Activated CD4-positive, alpha-beta T cell treated with anti-CD3 and anti-CD28 coated beads for 48 hours (primary cell): ENCODE measurements around the gene CLIC3.

ENCODE experiments used
- DNase-seq: peaks from one replicate; pipeline ENCODE4 v3.0.0-alpha.2; 2020

CLIC3 gene

DNA sequence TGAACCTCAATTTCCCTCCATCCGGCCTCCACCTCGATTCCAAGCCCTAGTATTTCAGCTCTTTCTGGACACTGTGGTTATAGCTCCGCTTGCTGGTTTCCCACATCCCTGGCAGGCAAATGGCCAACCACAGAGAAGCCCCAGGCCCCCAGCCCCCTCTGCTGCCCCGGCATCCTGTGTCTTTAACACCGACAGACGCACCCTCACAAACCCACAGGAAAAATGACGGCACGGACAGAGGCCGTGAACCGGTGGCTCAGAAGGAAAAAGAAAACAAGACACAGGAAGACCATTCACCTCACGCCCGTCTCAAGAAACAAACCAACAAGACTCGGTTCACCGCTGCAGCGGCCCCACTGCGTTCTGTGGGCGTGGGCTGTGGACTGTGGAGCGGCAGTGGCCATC, 1.5 kb upstream of the CLIC3 start:
- DNase-seq, result no peak

DNA sequence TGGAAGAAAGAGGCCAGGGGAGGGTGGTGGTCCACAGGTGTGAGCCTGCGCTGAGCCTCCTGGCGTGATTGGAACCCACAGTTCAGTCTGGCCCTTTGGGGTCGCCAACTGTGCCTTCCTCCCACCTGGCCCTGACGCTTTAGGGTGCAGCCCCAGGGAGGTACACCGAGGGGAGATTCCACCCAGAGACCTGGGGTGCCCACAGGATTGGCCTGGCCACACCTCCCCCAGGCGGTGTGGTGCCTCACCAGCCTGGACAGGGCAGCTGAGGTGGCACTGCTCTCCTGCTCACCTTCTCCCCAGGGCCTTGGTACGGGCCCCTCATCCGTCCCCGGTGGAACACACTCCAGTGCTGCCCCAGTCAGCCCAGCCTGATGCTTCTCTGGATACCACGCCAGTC, 1.0 kb upstream of the CLIC3 start:
- DNase-seq, result no peak

DNA sequence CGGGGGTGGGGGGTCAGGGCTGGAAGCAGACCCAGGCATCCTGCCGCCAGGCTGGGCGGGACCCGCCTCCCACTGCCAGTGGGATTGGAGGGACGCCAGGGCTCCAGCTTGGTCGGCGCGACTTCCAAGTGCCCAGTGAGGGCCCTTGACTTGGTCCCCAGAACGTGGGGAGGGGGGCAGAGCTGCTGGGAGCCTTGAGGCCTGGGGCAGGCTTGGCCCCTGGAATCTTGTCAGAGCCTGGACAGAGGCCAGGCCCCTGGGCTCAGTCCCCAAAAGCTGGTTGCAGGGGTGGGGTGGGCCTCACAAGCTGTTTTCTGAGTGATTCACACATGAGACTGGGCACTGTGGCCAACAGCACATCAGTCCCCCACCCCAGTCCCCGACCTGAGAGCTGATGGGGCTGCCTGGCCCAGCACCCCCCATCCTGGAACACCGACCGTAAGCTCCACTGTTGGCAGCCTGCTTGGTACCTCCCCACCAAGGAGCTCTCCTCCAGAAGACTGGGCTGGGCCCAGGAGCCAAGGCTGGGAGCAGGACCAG, 526 bp downstream of the CLIC3 start:
- no peak for DNase-seq

DNA sequence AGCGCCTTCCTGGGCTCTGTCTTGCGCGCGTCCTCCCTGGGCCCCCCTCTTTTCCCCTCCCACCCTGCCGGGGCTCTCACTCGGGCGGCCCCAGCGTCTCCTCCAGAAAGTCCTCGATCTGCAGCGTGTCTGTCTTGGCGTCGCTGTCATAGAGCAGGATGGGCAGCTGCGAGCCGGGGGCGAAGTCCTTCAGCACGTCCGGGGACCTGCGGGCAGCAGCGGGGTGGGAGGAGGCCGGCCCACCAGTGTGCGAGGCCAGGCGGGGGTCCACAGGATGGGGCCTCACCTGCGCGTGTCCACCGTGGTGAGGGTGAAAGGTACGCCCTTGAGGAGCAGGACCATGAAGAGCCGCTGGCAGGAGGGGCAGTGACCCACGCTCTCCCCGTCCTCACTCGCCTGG, 1.0 kb downstream of the CLIC3 start:
- no peak for DNase-seq

DNA sequence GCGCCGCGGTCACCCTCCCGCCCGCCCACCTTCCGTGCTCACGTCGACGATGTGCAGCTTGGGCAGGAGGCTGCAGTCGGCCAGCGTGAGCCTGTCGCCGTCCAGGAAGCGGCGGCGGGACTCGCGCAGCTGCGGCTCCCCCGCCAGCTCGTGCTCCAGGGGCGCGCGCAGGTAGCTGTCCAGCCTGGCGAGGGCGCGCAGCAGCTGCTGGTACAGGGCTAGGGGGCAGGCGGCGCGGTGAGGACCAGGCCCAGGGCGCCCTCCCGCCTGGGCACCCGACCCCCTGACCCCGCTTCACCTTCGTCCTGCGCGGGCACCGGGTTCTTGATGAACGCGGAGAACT, 1.5 kb downstream of the CLIC3 start:
- DNase-seq, result no peak

DNA sequence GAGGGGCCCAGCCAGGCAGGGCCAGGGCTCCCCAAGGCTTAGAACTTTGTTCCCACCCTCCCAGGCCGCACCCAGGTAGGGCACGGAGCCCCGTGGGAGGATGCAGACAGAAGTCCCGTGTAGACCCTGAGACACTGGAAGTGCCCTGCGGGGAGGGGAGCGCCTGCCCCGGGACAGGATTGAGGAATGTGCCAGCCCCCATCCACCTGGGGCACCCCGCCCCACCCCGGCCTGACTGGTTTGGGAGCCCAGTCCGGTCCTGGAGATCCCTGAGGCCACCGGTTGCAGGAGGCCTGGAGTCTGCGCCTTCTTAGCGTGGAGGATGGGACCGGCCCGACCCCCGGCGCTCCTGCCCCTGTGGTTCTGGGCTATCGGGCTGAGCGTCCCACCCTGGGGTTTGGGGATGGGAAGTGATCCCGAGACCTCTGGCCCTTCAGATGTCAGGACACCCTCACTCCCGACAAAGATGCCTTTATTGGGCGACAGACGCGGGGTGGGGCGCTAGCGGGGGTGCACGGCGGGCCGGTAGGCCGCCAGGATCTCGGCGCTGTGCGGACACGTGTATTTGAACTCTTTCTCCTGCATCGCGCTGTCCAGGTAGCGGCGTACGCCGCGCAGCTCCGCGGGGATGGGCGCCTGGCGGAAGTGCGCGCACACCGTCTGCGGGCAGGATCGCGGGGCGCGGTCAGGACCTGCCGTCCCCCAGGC, 2.0 kb downstream of the CLIC3 start:
- DNase-seq, result no peak

DNA sequence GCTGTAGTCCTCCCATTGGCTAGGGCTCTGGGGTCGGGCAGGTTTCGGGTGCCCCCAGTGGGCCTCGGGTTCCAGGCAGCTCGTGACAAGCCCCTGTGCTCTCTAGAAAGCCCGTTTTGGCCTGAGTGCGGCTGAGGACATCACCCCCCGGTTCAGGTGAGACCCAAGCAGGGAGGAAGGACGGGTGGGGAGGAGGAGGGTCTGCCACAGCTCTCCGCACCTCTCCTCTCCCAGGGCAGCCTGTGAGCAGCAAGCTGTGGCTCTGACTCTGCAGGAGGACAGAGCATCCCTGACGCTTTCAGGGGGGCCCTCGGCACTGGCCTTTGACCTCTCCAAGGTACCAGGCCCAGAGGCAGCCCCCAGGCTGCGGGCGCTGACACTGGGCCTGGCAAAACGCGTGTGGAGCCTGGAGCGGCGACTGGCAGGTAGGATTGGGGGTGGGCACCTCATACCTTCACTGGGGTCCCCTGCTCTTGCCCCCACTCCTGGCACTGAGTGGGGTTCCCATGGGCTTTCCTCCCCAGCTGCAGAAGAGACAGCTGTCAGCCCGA, 3.5 kb downstream of the CLIC3 start:
- no peak for DNase-seq

DNA sequence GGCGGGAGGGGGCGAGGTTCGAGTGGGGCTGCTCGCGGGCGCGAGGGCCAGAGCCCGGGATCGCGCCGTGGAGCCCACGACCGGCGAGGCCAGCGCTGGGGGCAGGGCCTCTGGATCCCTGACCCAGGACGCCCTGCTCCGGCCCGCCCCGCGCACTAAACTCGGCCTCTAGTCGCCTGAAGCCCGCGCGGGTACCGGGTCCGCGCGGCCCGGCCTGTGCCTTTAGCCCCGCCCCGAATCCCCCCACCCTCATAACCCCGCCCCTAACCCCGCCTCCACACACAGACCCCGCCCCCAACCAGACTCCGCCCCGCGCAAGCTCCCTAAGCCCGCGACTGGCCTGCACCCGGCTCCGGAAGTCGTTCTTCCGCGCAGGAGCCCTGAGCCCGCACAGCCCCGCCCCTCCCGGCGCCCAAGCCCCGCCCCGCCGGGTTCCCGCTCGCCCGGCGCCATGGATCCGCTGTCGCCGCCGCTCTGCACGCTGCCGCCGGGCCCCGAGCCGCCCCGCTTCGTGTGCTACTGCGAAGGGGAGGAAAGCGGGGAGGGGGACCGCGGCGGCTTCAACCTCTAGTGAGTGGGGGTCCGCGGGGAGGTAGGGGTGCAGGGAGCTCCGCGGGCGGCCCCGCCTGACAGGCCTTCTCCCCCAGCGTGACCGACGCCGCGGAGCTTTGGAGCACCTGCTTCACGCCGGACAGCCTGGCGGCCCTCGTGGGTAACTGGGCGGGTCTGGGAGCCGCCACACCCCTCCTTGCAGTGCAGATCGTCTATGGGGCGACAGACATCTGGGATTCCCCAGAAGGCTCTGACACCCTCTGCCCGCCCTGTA, 4.2 kb downstream of the CLIC3 start, which contains the start of gene PAXX:
Gene PAXX, plus strand, starts transcription at position 430 of the 826 bp plus-strand sequence. Its CDS starts 22 bp downstream, at position 452.
- peak; percentile 96 for DNase-seq

DNA sequence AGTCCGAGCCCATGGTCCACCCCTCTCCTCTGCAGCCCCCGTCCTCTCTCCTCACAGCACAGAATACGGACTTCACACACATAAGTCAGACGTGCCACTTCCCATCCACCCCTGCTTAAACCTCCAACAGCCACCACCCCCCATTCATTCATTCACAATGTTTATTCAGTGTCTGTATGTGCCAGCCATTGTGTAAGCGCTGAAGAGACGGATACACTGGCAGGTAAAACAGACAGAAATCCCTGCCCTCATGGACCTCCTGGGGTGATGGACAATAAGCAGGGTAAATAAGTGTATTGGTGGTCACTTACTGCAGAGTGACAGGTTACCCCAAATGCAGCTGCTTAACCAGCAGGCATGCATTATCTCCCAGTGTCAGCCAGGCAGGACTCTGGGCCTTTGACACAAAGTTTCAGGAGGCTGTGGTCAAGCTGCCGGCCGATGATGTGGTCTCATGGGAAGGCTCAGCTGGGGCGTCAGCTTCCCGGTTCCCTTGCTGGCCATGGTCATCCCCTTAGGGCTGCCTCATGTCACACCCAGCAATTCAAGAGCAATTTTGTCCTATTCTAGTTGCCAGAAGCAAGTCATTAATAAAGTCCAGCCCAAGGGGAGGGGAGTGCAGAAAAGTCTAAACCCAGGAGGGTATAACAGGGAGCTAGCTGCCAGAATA, 6.0 kb downstream of the CLIC3 start:
- no peak for DNase-seq

DNA sequence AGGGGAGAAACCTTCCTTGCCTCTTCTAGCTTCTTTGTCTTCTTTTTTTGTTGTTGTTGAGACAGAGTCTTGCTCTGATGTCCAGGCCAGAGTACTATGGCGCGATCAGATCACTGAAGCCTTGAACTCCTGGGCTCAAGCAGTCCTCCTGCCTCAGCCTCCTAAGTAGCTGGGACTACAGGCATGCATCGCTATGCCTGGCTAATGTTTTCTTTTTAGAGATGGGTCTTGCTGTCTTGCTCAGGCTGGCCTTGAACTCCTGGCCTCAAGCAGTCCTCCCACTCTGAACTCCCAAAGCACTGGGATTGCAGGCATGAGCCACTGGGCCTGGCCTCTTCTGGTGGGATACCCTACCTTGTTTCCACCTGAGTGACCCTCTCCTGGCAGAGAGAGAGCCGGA, 7.5 kb downstream of the CLIC3 start:
- no peak for DNase-seq

DNA sequence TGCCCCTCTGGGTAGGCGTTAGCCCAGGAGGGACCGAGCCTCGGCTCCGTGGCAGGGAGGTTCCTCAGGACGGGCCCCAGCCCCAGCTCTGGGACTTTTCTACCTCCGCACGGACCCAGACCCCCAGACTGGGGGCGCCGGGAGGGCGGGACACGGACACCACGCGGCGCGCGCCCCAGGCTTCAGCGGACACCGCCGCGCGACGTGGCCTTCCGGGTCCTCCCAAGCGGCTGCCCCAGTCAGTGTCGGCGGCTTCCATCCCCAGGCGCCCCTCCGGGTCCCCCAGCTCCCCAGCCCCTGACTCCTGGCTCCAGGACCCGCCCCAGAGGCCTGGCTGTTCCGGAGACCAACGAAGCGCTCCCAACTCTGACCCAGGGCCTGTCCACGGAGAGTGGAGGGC, 10.5 kb downstream of the CLIC3 start:
- DNase-seq, result no peak

DNA sequence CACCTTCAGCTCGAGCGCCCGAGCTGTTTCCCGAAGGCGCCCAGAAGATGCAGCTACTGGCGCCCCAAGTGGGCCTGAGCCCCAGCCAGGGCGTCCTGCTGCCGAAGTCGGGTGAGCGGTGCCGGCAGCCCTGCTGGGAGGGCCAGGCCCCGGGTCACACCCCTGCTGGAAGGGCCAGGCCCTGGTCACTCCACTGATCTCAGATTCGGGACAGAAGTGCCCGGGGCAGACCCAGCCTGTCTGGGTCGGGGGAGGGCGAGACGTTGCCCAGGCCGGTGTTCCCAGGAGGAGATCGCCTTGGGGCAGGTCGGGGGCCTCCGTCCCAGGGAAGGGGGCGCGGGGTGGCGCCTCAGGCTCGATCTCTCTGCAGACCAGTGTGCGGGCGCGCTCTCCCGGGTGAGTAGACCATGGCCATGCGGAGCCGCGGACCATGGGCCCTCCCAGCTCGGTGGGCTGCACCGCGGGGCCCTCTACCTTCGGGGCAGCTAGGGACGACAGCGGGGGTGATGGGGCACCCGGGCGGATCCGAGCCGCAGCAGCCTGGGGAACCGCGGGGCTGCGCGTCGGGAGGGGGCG, 11.3 kb downstream of the CLIC3 start:
- DNase-seq, result no peak

DNA sequence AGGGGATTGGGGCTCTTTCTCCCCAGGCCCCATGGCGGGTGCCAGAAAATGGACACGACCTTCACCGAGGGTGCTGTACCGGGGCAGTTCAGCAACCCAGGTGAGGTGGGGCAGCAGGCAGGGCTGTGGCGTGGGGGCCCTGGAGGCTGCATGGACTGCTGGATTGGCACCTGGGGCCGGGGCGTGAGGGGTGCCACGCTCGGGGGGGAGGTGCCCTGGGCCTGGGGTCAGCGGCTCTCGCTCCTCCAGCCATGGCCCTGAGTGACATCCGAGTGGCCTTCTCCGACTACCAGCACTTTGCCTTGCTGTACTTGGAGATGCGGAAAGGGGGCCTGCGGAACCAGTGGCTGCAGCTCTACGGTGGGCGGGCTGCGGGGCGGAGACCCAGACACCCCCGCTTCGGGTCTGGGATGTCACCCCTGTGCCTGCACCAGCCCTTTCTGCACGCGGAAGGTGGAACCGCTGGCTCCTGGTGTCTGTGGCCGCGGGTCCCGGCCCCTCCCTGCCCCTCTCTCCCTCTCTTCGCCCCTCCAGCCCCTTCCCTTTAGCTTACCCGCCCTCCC, 11.8 kb downstream of the CLIC3 start:
- DNase-seq, result no peak

DNA sequence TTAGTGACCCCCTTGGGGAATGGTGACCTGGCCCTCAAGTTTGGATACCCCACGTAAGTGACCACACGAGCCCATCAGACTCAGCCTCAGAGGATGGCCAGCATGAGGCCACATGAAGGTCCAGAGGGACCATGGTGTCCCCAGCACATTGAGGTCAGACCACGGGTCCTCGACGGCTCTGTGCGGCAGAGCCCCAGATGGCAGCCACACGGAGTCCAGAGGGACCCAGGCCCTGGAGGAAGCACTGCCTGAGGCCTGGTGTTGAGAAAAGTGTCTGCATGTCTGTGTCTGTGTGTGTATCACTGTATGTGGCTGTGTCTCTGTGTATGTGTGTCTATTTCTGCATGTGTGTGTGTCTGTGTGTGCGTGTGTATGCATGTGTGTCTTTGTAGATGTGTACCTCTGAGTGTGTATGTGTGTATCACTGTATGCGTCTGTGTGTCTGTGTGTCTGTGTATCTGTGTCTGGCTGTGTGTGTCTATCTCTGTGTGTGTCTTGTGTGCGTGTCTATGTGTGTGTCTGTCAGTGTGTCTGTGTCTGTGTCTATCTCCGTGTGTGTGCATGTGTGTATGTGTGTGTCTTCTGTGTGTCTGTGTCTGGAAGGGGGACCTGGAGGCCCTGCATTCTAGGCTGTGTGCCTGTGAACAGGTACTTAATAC, 12.6 kb downstream of the CLIC3 start:
- DNase-seq, result no peak

DNA sequence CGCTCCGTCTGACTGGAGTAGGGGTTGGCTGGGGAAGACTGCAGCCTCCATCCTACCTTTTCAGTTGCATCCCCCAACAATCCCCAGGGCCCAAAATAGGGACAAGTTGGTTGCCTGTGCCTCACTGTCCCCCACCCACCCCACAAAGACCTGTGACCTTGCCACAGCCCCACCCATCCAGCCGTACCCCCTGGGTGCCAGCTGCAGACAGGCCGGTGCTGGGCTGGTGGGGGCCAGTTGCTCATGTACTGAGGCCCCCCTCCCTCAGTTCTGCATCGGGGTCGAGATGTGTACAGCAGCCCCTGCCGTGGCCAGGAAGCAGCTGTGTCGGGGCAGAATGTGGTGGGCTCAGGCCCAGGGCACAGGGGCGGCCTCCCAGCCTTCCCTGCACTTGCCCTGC, 13.2 kb downstream of the CLIC3 start:
- DNase-seq, result no peak

DNA sequence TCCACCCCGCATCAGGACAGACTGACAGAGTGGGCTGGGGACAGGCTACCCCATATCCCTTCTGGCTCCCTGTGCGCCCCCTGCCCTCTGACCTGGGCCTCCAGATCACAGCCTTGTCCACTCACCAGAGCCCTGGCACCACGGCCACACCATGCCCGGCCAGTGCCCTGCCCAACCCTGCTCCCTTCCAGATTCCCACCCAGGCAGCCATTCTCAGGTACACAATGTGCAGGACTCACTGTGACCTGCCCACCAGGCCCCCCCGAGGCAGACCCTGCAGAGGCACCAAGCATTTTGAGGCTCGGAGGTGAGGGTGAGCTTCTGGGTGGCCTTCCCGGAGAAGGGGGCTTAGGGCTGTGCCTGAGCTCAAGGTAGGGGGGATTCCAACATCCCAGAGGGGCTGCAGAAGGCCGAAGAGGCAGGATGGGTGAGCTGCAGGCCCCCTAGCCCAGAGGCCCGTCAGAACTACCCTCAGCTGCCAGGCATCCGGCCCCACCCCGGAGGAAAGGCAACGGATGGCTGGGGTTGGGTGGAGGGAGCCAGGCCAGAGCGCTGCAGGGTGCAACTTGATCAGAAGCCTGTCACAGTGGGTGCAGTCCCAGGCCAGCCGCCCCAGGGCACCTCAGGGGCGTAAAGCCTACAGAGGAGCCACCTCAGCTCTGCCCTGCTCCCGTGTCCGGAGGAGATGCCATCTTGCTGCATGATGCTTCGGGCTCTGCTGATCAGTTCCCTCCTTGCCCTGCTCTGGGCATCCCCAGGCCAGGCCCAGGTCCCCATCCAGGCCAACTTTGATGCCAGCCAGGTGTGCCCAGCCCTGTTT, 13.9 kb downstream of the CLIC3 start, which contains the start of gene LCNL1:
Gene LCNL1, plus strand, starts transcription at position 762 of the 820 bp plus-strand sequence. CDS start 594 bp downstream, outside the sequence.
- DNase-seq, result no peak

DNA sequence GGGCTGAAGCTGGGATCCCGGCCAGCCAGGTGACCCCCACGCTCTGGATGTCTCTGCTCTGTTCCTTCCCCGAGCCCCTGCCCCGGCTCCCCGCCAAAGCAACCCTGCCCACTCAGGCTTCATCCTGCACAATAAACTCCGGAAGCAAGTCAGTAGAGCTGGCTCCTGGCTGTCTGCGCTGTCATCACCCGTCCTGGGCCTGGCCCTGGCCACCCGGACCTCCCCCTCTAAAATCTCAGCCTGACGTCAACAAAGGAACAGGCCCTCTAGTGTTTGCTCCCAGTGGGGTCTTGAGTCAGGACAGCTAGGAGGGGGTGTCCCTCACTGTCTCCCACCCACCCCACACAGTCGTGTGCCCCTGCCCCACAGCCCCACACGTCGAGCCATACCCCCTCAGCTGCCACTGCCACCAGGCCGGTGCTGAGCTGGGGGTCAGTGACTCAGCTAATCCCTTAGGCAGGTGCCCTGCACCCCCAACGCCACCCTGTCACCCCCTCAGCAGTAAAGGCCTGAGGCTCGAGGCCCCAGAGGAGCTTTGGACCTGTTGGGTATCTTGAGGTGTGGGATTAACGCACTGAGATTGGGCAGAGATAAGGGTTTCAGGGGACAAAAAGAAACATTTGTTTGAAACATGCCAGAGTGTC, 14.7 kb downstream of the CLIC3 start:
- DNase-seq, result no peak

DNA sequence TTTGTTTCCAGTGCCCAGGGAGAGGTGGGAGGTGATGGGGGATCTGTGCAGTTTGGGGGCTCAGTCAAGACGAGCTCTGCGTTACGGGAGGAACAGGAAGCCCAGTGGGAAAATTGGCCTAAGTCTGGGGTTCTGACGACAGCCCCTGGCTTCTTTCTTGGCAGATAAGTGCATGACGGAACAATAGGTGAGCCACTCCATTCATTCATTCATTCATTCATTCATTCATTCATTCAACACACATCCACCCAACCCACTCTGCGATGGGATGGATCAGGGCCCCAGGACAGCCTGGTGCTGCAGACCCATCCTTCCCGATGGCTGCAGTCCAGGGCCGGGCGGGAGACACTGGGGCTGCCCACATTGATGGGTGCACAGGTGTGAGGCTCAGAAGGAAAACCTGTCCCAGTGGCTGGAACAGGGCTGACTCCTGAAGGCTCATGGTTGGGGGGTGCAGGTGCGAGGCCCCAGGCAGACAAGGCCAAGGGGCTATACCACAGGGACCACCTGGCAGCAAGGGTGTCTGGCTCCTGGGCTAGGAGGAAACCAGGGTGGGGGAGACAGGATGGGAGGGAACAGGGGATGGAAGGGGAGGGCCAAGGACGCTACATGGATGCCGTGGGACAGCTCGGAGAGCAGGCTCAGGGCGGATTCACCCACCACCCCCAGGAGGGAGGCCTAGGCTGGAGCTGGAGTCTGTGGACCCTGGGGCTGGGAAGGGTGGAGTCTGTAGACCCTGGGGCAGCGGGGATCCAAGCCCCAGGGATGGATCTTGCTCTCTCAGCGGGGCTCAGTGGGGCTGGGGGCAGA, 15.5 kb downstream of the CLIC3 start:
- DNase-seq, result no peak

DNA sequence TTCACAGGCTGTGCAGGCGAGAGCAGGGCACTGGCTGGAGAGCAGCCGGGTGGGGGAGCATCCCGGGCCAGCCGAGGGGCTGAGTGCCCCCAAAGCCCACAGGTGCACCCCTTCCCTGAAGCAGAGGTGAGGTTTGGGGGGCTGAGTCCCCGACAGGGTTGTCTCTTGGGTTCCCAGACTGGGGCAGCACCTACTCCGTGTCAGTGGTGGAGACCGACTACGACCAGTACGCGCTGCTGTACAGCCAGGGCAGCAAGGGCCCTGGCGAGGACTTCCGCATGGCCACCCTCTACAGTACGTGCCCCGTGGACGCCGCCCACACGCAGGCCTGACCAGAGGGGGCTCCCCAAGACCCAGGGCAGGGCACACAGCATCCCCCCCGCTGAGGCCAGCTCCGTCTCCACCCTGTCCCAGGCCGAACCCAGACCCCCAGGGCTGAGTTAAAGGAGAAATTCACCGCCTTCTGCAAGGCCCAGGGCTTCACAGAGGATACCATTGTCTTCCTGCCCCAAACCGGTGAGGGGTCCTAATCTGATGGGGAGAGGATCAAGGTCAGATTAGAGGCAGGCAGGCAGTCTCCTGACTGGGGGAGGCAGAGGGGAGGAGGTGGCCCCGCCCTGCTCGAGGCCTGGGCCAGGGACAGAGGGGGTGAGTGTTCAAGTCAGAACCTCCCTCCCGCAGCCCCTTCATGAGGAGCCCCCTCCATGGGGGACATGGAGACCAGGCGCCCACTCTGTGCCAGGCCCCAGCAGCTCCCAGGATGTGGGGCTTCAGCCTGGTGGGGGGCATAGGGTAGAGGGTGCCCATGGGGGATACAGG, 16.4 kb downstream of the CLIC3 start:
- no peak for DNase-seq
